SK-N-SH (cell line): ENCODE results near the gene FOXL1.

ENCODE experiments used
- CTCF ChIP-seq: fragments of 200-600 bp; sonication (generic); IDR thresholded peaks from 2 replicates; pipeline ENCODE4 v1.6.1; 2017; ENCODE audit warnings: antibody characterized with exemption, mild to moderate bottlenecking, moderate library complexity
- MXI1 ChIP-seq: IDR thresholded peaks from 2 replicates; pipeline ENCODE4 v1.6.1; 2012; ENCODE audit warnings: mild to moderate bottlenecking, low read depth, low read length, improper control_type of control experiment
- NRF1 ChIP-seq: IDR thresholded peaks from 2 replicates; pipeline ENCODE4 v1.6.1; 2012; ENCODE audit warnings: low read depth, mild to moderate bottlenecking, low read length
- RAD21 ChIP-seq: IDR thresholded peaks from 2 replicates; pipeline ENCODE4 v1.6.1; 2012; ENCODE audit warnings: mild to moderate bottlenecking, low read length
- RFX5 ChIP-seq: IDR thresholded peaks from 2 replicates; pipeline ENCODE4 v1.6.1; 2012; ENCODE audit warnings: mild to moderate bottlenecking, improper control_type of control experiment, low read length
- TAF1 ChIP-seq: IDR thresholded peaks from 2 replicates; pipeline ENCODE4 v1.6.1; 2012; ENCODE audit warnings: low read depth, mild to moderate bottlenecking, low read length, moderate library complexity, borderline replicate concordance
- YY1 ChIP-seq: IDR thresholded peaks from 2 replicates; pipeline ENCODE4 v1.4.0; 2012; ENCODE audit warnings: low read depth, mild to moderate bottlenecking
- TF ChIP-seq, protein P1 (sequence below): IDR thresholded peaks from 2 replicates; pipeline ENCODE4 v1.4.0; 2012; ENCODE audit warnings: low read depth, borderline replicate concordance

GRCh38 chr16:86581458-86581857, 3.1 kb downstream of the FOXL1 start:
- TF ChIP-seq TAF1 (no peak), NRF1 (no peak), RFX5 (no peak), CTCF (no peak), RAD21 (no peak), YY1 (no peak), MXI1 (no peak)
- TF ChIP-seq, protein P1, sequence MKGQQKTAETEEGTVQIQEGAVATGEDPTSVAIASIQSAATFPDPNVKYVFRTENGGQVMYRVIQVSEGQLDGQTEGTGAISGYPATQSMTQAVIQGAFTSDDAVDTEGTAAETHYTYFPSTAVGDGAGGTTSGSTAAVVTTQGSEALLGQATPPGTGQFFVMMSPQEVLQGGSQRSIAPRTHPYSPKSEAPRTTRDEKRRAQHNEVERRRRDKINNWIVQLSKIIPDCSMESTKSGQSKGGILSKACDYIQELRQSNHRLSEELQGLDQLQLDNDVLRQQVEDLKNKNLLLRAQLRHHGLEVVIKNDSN, result no peak
